GM23248 (cell line): ENCODE results near the gene ADAM15.

Experiments used
- EZH2 ChIP-seq: fragments of 200-600 bp; sonication (generic); IDR thresholded peaks from 2 replicates; pipeline ENCODE4 v1.6.1; 2018; ENCODE audit warnings: antibody characterized with exemption, mild to moderate bottlenecking; ENCODE audit not compliant: insufficient read depth, poor library complexity, severe bottlenecking
- EZH2phosphoT487 ChIP-seq: fragments of 200-600 bp; sonication (generic); IDR thresholded peaks from 2 replicates; pipeline ENCODE4 v1.6.1; 2018; ENCODE audit warnings: antibody characterized with exemption, moderate library complexity, mild to moderate bottlenecking, low read depth; ENCODE audit not compliant: insufficient read depth

GRCh38 chr1:155009221-155009711 is 41.9 kb upstream of the ADAM15 start:
- TF ChIP-seq EZH2phosphoT487 (no peak), EZH2 (no peak)
